Lower lobe of right lung (tissue), 2 donors: ENCODE measurements around the gene SELENOS. TPM values are rescaled to one million over a fixed set of nuclear protein-coding genes. Genes with fewer than 3 reads are reported as not detected.
A peak's percentile ranks its signal among the peaks of the same experiment; 100 is the strongest.

ENCODE experiments used
- ATAC-seq, 2 donors: fragments of 200-7000 bp; cut with Tn5 transposase; one replicate each; pipeline ENCODE4 v1.9.1; 2020 to 2022; ENCODE audit warnings: mild to moderate bottlenecking in 2 of 2, moderate library complexity in 2 of 2
- DNase-seq: peaks from one replicate; pipeline ENCODE4 v3.0.0-alpha.2; 2020
- H3K27ac ChIP-seq: fragments of 200-600 bp; one replicate; pipeline ENCODE4 v1.8.0; 2022
- H3K27me3 ChIP-seq: fragments of 200-600 bp; one replicate; pipeline ENCODE4 v1.8.0; 2022; ENCODE audit warnings: low read depth
- H3K36me3 ChIP-seq: fragments of 200-600 bp; one replicate; pipeline ENCODE4 v1.8.0; 2022; ENCODE audit warnings: mild to moderate bottlenecking
- H3K4me1 ChIP-seq: fragments of 200-600 bp; one replicate; pipeline ENCODE4 v1.8.0; 2022
- H3K4me3 ChIP-seq: fragments of 200-600 bp; one replicate; pipeline ENCODE4 v1.8.0; 2022; ENCODE audit warnings: mild to moderate bottlenecking
- H3K9me3 ChIP-seq: fragments of 200-600 bp; one replicate; pipeline ENCODE4 v1.8.0; 2022
- CTCF ChIP-seq: fragments of 200-600 bp; IDR thresholded peaks from one replicate; pipeline ENCODE4 v1.8.0; 2022; ENCODE audit warnings: antibody characterized with exemption, mild to moderate bottlenecking
- intact Hi-C: fragments of 100-400 bp; cut with DNase I; formaldehyde crosslinking; loops from one replicate; pipeline ENCODE4 v1.11.0; 2022
- total RNA-seq: library from RNA; stranded (reverse); fragmentation: NEBNext Ultra II Directional; extraction: Animal tissue kit (Norgen Biotek cat#: 25700); gene quantifications from one replicate; pipeline ENCODE4 v1.2.1, GENCODE V29; 2021
- donor health status: DM: no; HTN: yes; CAD: no; lungs with severe emphysema.

SELENOS gene
- total RNA-seq, 1 donor from 2014 or later: 64.5 TPM

GRCh38 chr15:101307897-101308603, 30.8 kb upstream of the SELENOS start:
- Histone ChIP-seq H3K36me3 (no peaks in the 10 kb centered on the region), H3K4me1 (no peaks in the 10 kb centered on the region), H3K27ac (no peak overlapping the region), H3K27me3 (no peaks in the 10 kb centered on the region), H3K4me3 (no peak overlapping the region), H3K9me3 (no peaks in the 10 kb centered on the region)
- no peak for TF ChIP-seq CTCF
- peak; percentile 32 for DNase-seq
- intact Hi-C loops: no loop called here
- ATAC-seq: no peak

- ATAC-seq: no peak
- Histone ChIP-seq H3K27ac (no peak overlapping the region), H3K36me3 (no peaks in the 10 kb centered on the region), H3K9me3 (no peaks in the 10 kb centered on the region), H3K4me3 (no peak overlapping the region), H3K27me3 (no peaks in the 10 kb centered on the region), H3K4me1 (no peaks in the 10 kb centered on the region)
- DNase-seq: peak; percentile 36
- no peak for TF ChIP-seq CTCF
- intact Hi-C loops: no loop called here
Observed at GRCh38 chr15:101307048-101307896, 30.0 kb upstream of the SELENOS start.

- DNase-seq: peak; percentile 39
- intact Hi-C loops: no loop called here
- H3K9me3 ChIP-seq: no peaks in the 10 kb centered on the region
- H3K36me3 ChIP-seq: no peaks in the 10 kb centered on the region
- H3K27me3 ChIP-seq: no peaks in the 10 kb centered on the region
- H3K27ac ChIP-seq: no peak overlapping the region
- H3K4me3 ChIP-seq: no peak overlapping the region
- no peak for ATAC-seq
- no peaks in the 10 kb centered on the region for H3K4me1 ChIP-seq
- TF ChIP-seq CTCF: no peak
Observed at GRCh38 chr15:101306341-101307047, 29.2 kb upstream of the SELENOS start.

GRCh38 chr15:101305820-101306255, 28.6 kb upstream of the SELENOS start:
- ATAC-seq (no peak), DNase-seq (peak; percentile 28)
- no peaks in the 10 kb centered on the region for H3K4me1 ChIP-seq
- no peaks in the 10 kb centered on the region for H3K9me3 ChIP-seq
- H3K27ac ChIP-seq: no peak overlapping the region
- TF ChIP-seq CTCF: no peak
- no peak overlapping the region for H3K4me3 ChIP-seq
- no peaks in the 10 kb centered on the region for H3K27me3 ChIP-seq
- intact Hi-C loops: no loop called here
- no peaks in the 10 kb centered on the region for H3K36me3 ChIP-seq

GRCh38 chr15:101303408-101303807, 26.1 kb upstream of the SELENOS start:
- ATAC-seq: no peak
- intact Hi-C loops: no loop called here
- Histone ChIP-seq H3K9me3 (no peaks in the 10 kb centered on the region), H3K27me3 (no peaks in the 10 kb centered on the region), H3K27ac (no peak overlapping the region), H3K4me1 (no peaks in the 10 kb centered on the region), H3K36me3 (no peaks in the 10 kb centered on the region), H3K4me3 (no peak overlapping the region)
- DNase-seq: no peak
- no peak for TF ChIP-seq CTCF
